Stomach (tissue), 19 donors: ENCODE data around the gene TDO2. TPM values are rescaled to one million over a fixed set of nuclear protein-coding genes. Genes with fewer than 3 reads are reported as not detected.

Source experiments
- DNase-seq, 2 donors: peaks; one replicate each; pipeline versions ENCODE4 v3.0.0 to v3.0.0-alpha.2; 2013 to 2019
- H3K27ac ChIP-seq, 5 donors: fragments of 200-600 bp in 4 of 5; sonication (generic) in 4 of 5; one replicate each; pipeline ENCODE4 v1.5.1; 2013 to 2019; ENCODE audit warnings: mild to moderate bottlenecking in 1 of 5, moderate library complexity in 1 of 5
- H3K27me3 ChIP-seq, 3 donors: fragments of 200-600 bp; sonication (generic); one replicate each; pipeline ENCODE4 v1.5.1; 2017 to 2019; ENCODE audit warnings: mixed run types in 1 of 3
- H3K36me3 ChIP-seq, 4 donors: fragments of 200-600 bp; sonication (generic); 1 replicate in 3 of 4; 2 replicates in 1 of 4; pipeline ENCODE4 v1.5.1; 2016 to 2019
- H3K4me1 ChIP-seq, 4 donors: fragments of 200-600 bp; sonication (generic); one replicate each; pipeline ENCODE4 v1.5.1; 2016 to 2019
- H3K4me3 ChIP-seq, 4 donors: fragments of 200-600 bp; sonication (generic) in 3 of 4; one replicate each; pipeline ENCODE4 v1.5.1; 2016 to 2019; ENCODE audit warnings: mild to moderate bottlenecking in 1 of 4
- H3K9me3 ChIP-seq, 4 donors: fragments of 200-600 bp; sonication (generic); one replicate each; pipeline ENCODE4 v1.5.1; 2016 to 2019
- CTCF ChIP-seq, 7 experiments: fragments of 450-650 bp in 4 of 7; fragments of 200-600 bp in 3 of 7; sonication (generic) in 3 of 7; IDR thresholded peaks; one replicate each; pipeline ENCODE4 v1.5.1; 2016 to 2019; ENCODE audit warnings: antibody characterized with exemption in 7 of 7, control low read depth in 2 of 7, mild to moderate bottlenecking in 1 of 7
- EP300 ChIP-seq: sonication (generic); formaldehyde crosslinking; IDR thresholded peaks from one replicate; pipeline ENCODE4 v1.6.1; 2017; ENCODE audit warnings: antibody characterized with exemption
- POLR2A ChIP-seq, 4 donors: fragments of 450-650 bp; IDR thresholded peaks; one replicate each; pipeline ENCODE4 v1.6.1; 2016; ENCODE audit warnings: antibody characterized with exemption in 4 of 4, control low read depth in 2 of 4, mild to moderate bottlenecking in 1 of 4, moderate library complexity in 1 of 4
- POLR2AphosphoS5 ChIP-seq, 3 donors: sonication (generic); formaldehyde crosslinking; IDR thresholded peaks; one replicate each; pipeline ENCODE4 v1.6.1; 2016; ENCODE audit warnings: antibody characterized with exemption in 3 of 3
- WGBS, 5 donors: extraction: QIAGEN DNeasy Blood & Tissue Kit in 3 of 5; methylation state at CpG; one replicate each; pipeline versions ENCODE4 v1.1.5 to v1.1.7; 2013 to 2018; 5-methylcytosine and 5-hydroxymethylcytosine counted together
- intact Hi-C: fragments of 100-400 bp; cut with DNase I; formaldehyde crosslinking; loops from one replicate; pipeline ENCODE4 v1.15.1; 2023; ENCODE audit warnings: low total_unique reads
- long read RNA-seq, 10 donors: transcript quantifications; one replicate each; lab custom pipeline, GENCODE V29; 2026
- polyA plus RNA-seq, 3 donors: library from polyadenylated mRNA; stranded (reverse); fragments of 200-250 nt; gene quantifications; one replicate each; pipeline ENCODE4 v1.2.3, GENCODE V29; 2013
- total RNA-seq, 5 donors: library from RNA; depleted of rRNA; stranded (reverse); fragments of >200 nt; gene quantifications; one replicate each; pipeline versions ENCODE4 v1.1.0 to v1.2.3, GENCODE V29; 2014 to 2016
- donor health status: healthy with polysubstance abuse.
- donor health status: Bipolar disorder and iron deficiency.
- donor health status: healthy.

Gene TDO2
- total RNA-seq, result 1 to 10 TPM in 1 of 5 donors, not detected in 4; 5.0 TPM
- under 1 TPM in 2 of 3 donors, not detected in 1; 0.30 to 0.56 TPM for polyA plus RNA-seq
- long read RNA-seq, donor 1, result 0 reads
- long read RNA-seq, donor 2, transcript TDO2-208 (12 exons, 1,701 nt), result major isoform, 5 of 5 reads
- long read RNA-seq, donor 2, partial matches to known transcripts, result 0 of 5 reads
- long read RNA-seq, donor 2, other reads (novel, unspliced or antisense), result 0 of 5 reads
- long read RNA-seq, donor 3, result 0 reads
- long read RNA-seq, donor 4, result 0 reads
- long read RNA-seq, donor 5, result 0 reads
- long read RNA-seq, donor 6, result 0 reads
- long read RNA-seq, donor 7, result 0 reads
- long read RNA-seq, donor 8, result 0 reads
- long read RNA-seq, donor 9, result 0 reads
- long read RNA-seq, donor 10, result 0 reads

GRCh38 chr4:155903453-155903852, at the start of gene TDO2:
Gene TDO2, plus strand, starts transcription at chr4:155903696. Its CDS starts 63 bp downstream, at chr4:155903759.
- intact Hi-C loops, result no loop called here
- H3K36me3 ChIP-seq, result no peaks in the 10 kb centered on the region
- no peak for TF ChIP-seq EP300
- no peak for TF ChIP-seq POLR2AphosphoS5 (IDR thresholded peaks at IDR 0.05)
- TF ChIP-seq CTCF (IDR thresholded peaks at IDR 0.05), result no peak
- no peak for TF ChIP-seq POLR2A (IDR thresholded peaks at IDR 0.05)
- peaks cover 0 to 11% (median 3%) of the 10 kb centered on the region in 4 donors for H3K4me1 ChIP-seq
- 26 to 53% (median 43%) methylated on average over 1 of the region's 1 CpG for WGBS, 5 donors
- H3K9me3 ChIP-seq, result no peaks in the 10 kb centered on the region
- peak in 1 of 2 donors; percentile 21 for DNase-seq
- H3K27me3 ChIP-seq, result no peaks in the 10 kb centered on the region
- H3K27ac ChIP-seq, result no peak within 1 kb of the TSS
- no peak within 1 kb of the TSS for H3K4me3 ChIP-seq

- intact Hi-C loops, result no loop called here
- H3K36me3 ChIP-seq, result no peaks in the 10 kb centered on the region
- no peak overlapping the region for H3K27ac ChIP-seq
- WGBS, 5 donors, result 62 to 81% (median 78%) methylated on average over 6 of the region's 6 CpGs
- H3K9me3 ChIP-seq, result no peaks in the 10 kb centered on the region
- TF ChIP-seq CTCF (IDR thresholded peaks at IDR 0.05), result no peak
- no peak for TF ChIP-seq POLR2A (IDR thresholded peaks at IDR 0.05)
- no peaks in the 10 kb centered on the region for H3K4me1 ChIP-seq
- peak in 1 of 2 donors; percentile 12 for DNase-seq
- H3K27me3 ChIP-seq, result no peaks in the 10 kb centered on the region
- no peak overlapping the region for H3K4me3 ChIP-seq
Measured at GRCh38 chr4:155854582-155855226, 48.8 kb upstream of the TDO2 start.

GRCh38 chr4:155855897-155856296, 47.6 kb upstream of the TDO2 start:
- DNase-seq, result peak in 1 of 2 donors; percentile 18
- Histone ChIP-seq H3K27ac (no peak overlapping the region), H3K4me1 (no peaks in the 10 kb centered on the region), H3K4me3 (no peak overlapping the region), H3K27me3 (no peaks in the 10 kb centered on the region), H3K9me3 (no peaks in the 10 kb centered on the region), H3K36me3 (no peaks in the 10 kb centered on the region)
- intact Hi-C loops, result no loop called here
- TF ChIP-seq POLR2A (IDR thresholded peaks at IDR 0.05) (no peak), CTCF (IDR thresholded peaks at IDR 0.05) (no peak), POLR2AphosphoS5 (IDR thresholded peaks at IDR 0.05) (no peak), EP300 (no peak)
- WGBS, 5 donors, result 45 to 60% (median 51%) methylated on average over 2 of the region's 2 CpGs

GRCh38 chr4:155866177-155866576, 37.3 kb upstream of the TDO2 start, which contains the start of gene ASIC5:
Gene ASIC5, minus strand, starts transcription at chr4:155866277. Its CDS starts 51 bp downstream, at chr4:155866226.
- intact Hi-C loops, result no loop called here

More at GRCh38 chr4:155866177-155866576, 37.3 kb upstream of the TDO2 start, which contains the start of gene ASIC5:
- Histone ChIP-seq H3K4me3 (no peak within 1 kb of the TSS), H3K27ac (no peak within 1 kb of the TSS), H3K36me3 (no peaks in the 10 kb centered on the region), H3K9me3 (peaks cover 0 to 10% (median 3%) of the 10 kb centered on the region in 4 donors), H3K4me1 (no peaks in the 10 kb centered on the region), H3K27me3 (no peaks in the 10 kb centered on the region)
- TF ChIP-seq POLR2A (IDR thresholded peaks at IDR 0.05), result no peak
- TF ChIP-seq CTCF (IDR thresholded peaks at IDR 0.05), result no peak
- no peak for TF ChIP-seq POLR2AphosphoS5 (IDR thresholded peaks at IDR 0.05)
- TF ChIP-seq EP300, result no peak
- no peak for DNase-seq
- 0 to 38% (median 0%) methylated on average over 1 of the region's 1 CpG for WGBS, 5 donors
